HL-60/S4 (cell line): ENCODE measurements around the gene POC5.

Experiments used
- in situ Hi-C: fragments of 300-500 bp; cut with MboI; formaldehyde crosslinking; loops from 2 replicates; pipeline ENCODE4 v1.14.3; 2022; ENCODE audit warnings: low sequenced_read_pairs

The POC5 gene

GRCh38 chr5:75662061-75662460 lies 55.2 kb downstream of the POC5 start:
- in situ Hi-C loops: no loop called here

- in situ Hi-C loops: no loop called here
Observed at GRCh38 chr5:75660678-75661465, 56.4 kb downstream of the POC5 start.

GRCh38 chr5:75659791-75660450 lies 57.3 kb downstream of the POC5 start:
- in situ Hi-C loops: no loop called here

- in situ Hi-C loops: no loop called here
Observed at GRCh38 chr5:75656311-75657003, 60.8 kb downstream of the POC5 start.

- in situ Hi-C loops: no loop called here
Observed at GRCh38 chr5:75654693-75655295, 62.4 kb downstream of the POC5 start.

- in situ Hi-C loops: no loop called here
Observed at GRCh38 chr5:75653521-75653920, 63.7 kb downstream of the POC5 start.

- in situ Hi-C loops: no loop called here
Observed at GRCh38 chr5:75651575-75652238, 65.5 kb downstream of the POC5 start.

GRCh38 chr5:75648712-75649111 lies 68.5 kb downstream of the POC5 start:
- in situ Hi-C loops: no loop called here

GRCh38 chr5:75640826-75641225 lies 76.4 kb downstream of the POC5 start:
- in situ Hi-C loops: no loop called here

- in situ Hi-C loops: no loop called here
Observed at GRCh38 chr5:75640395-75640794, 76.8 kb downstream of the POC5 start.

- in situ Hi-C loops: no loop called here
Observed at GRCh38 chr5:75639535-75640311, 77.5 kb downstream of the POC5 start.

GRCh38 chr5:75637949-75638348 lies 79.3 kb downstream of the POC5 start:
- in situ Hi-C loops: no loop called here

GRCh38 chr5:75632321-75632720 lies 84.9 kb downstream of the POC5 start:
- in situ Hi-C loops: no loop called here

GRCh38 chr5:75630875-75631274 lies 86.4 kb downstream of the POC5 start:
- in situ Hi-C loops: no loop called here

GRCh38 chr5:75627801-75628200 lies 89.4 kb downstream of the POC5 start:
- in situ Hi-C loops: no loop called here

GRCh38 chr5:75626959-75627358 lies 90.3 kb downstream of the POC5 start:
- in situ Hi-C loops: no loop called here
